HCT116 (cell line): ENCODE results near the gene SLC6A19. TPM values are rescaled to one million over a fixed set of nuclear protein-coding genes. Genes with fewer than 3 reads are reported as not detected.

Experiments used
- ATAC-seq: fragments of 200-7000 bp; cut with Tn5 transposase; 2 replicates; pipeline ENCODE4 v1.9.1; 2020; ENCODE audit warnings: mild to moderate bottlenecking, moderate library complexity
- BruUV-seq: library from RNA; stranded (reverse); fragments of 400-500 nt; replicated peaks from 2 replicates; lab custom pipeline; 2021; lab: Mats Ljungman, UMichigan
- CTCF ChIA-PET: fragments of 300-600 bp; sonication (Branson Sonifier 250); formaldehyde crosslinking; loops from one replicate; lab custom pipeline; 2021; ENCODE audit warnings: antibody characterized with exemption; lab: Charles Lee
- POLR2A ChIA-PET: fragments of 300-600, 350-600 bp; sonication (Branson Sonifier 250); formaldehyde crosslinking; loops from one replicate; lab custom pipeline; 2021; ENCODE audit warnings: antibody characterized with exemption; lab: Charles Lee
- RAD21 ChIA-PET, 2 experiments: fragments of 300-600 bp; sonication (Branson Sonifier 250); formaldehyde crosslinking; loops; one replicate each; lab custom pipeline; 2023; ENCODE audit warnings: low total read pairs in 2 of 2; ENCODE audit not compliant: uncharacterized antibody in 2 of 2, unreplicated experiment in 2 of 2, low non-redundant PET in 1 of 2; lab: Charles Lee
- DNase-seq: peaks from one replicate; pipeline ENCODE4 v3.0.0-alpha.2; 2010; ENCODE audit warnings: low read depth, low spot score
- H2AFZ ChIP-seq: fragments of 200-600 bp; shearing (Covaris generic), sonication (generic); 2 replicates; pipeline ENCODE4 v1.6.1; 2017; ENCODE audit warnings: low read depth, mixed run types, mixed read lengths, antibody characterized with exemption, low read length; ENCODE audit not compliant: poor library complexity, severe bottlenecking
- H3K27ac ChIP-seq: 2 replicates; pipeline ENCODE4 v1.5.1; 2012; ENCODE audit warnings: low read depth, low read length
- H3K27me3 ChIP-seq: fragments of 200-600 bp; sonication (generic); 2 replicates; pipeline ENCODE4 v1.6.1; 2016; ENCODE audit warnings: mixed run types, low read length, mixed read lengths; ENCODE audit not compliant: insufficient read depth
- H3K36me3 ChIP-seq, 2 experiments: fragments of 200-500 bp in 1 of 2; fragments of 200-600 bp in 1 of 2; sonication (Bioruptor generic) in 1 of 2; sonication (generic) in 1 of 2; 2 replicates each; pipeline versions ENCODE4 v1.5.1 to v1.6.1; 2014 to 2016; ENCODE audit warnings: low read length in 2 of 2, inconsistent platforms in 1 of 2, mixed read lengths in 1 of 2, mixed run types in 1 of 2; ENCODE audit not compliant: insufficient read depth in 2 of 2, control insufficient read depth in 1 of 2
- H3K4me1 ChIP-seq, 2 experiments: fragments of 200-600 bp in 1 of 2; sonication (generic) in 1 of 2; 2 replicates each; pipeline versions ENCODE4 v1.5.1 to v1.6.1; 2012 to 2017; ENCODE audit warnings: low read length in 2 of 2, inconsistent platforms in 1 of 2, mild to moderate bottlenecking in 1 of 2, mixed read lengths in 1 of 2, mixed run types in 1 of 2, moderate library complexity in 1 of 2; ENCODE audit not compliant: insufficient read depth in 2 of 2, control insufficient read depth in 1 of 2
- H3K4me2 ChIP-seq: fragments of 200-600 bp; sonication (generic); 2 replicates; pipeline ENCODE4 v1.6.1; 2017; ENCODE audit warnings: mixed run types, low read length, mixed read lengths
- H3K4me3 ChIP-seq, 2 experiments: fragments of 200-600 bp in 1 of 2; sonication (generic) in 1 of 2; replicated peaks in 1 of 2; 2 replicates each; pipeline ENCODE4 v1.5.1; 2011 to 2016; ENCODE audit warnings: low read length in 2 of 2, control low read depth in 1 of 2, low read depth in 1 of 2, mild to moderate bottlenecking in 1 of 2, mixed read lengths in 1 of 2, mixed run types in 1 of 2
- H3K79me2 ChIP-seq: fragments of 200-600 bp; sonication (generic); 2 replicates; pipeline ENCODE4 v1.6.1; 2017; ENCODE audit warnings: mild to moderate bottlenecking, mixed run types, low read length, moderate library complexity, mixed read lengths; ENCODE audit not compliant: insufficient read depth
- H3K9ac ChIP-seq: fragments of 200-600 bp; sonication (generic); 2 replicates; pipeline ENCODE4 v1.6.1; 2016; ENCODE audit warnings: low read length, mixed read lengths
- H3K9me2 ChIP-seq: fragments of 200-600 bp; sonication (generic), shearing (Covaris generic); 2 replicates; pipeline ENCODE4 v1.6.1; 2017; ENCODE audit warnings: mixed run types, mild to moderate bottlenecking, moderate library complexity; ENCODE audit not compliant: insufficient read depth
- H3K9me3 ChIP-seq, 2 experiments: fragments of 200-500 bp in 1 of 2; fragments of 200-600 bp in 1 of 2; sonication (Bioruptor generic) in 1 of 2; sonication (generic) in 1 of 2; 2 replicates each; pipeline ENCODE4 v1.6.1; 2014 to 2017; ENCODE audit warnings: low read length in 2 of 2, mixed read lengths in 2 of 2, inconsistent platforms in 1 of 2, low read depth in 1 of 2, mild to moderate bottlenecking in 1 of 2, mixed run types in 1 of 2, moderate library complexity in 1 of 2; ENCODE audit not compliant: control insufficient read depth in 1 of 2, insufficient read depth in 1 of 2
- H4K20me1 ChIP-seq: fragments of 200-600 bp; sonication (generic), shearing (Covaris generic); 2 replicates; pipeline ENCODE4 v1.6.1; 2017; ENCODE audit warnings: mixed run types, mild to moderate bottlenecking, moderate library complexity; ENCODE audit not compliant: insufficient read depth
- CEBPB ChIP-seq: IDR thresholded peaks from 2 replicates; pipeline ENCODE4 v1.6.1; 2012; ENCODE audit warnings: low read depth
- ELF1 ChIP-seq: IDR thresholded peaks from 2 replicates; pipeline ENCODE4 v1.6.1; 2012; ENCODE audit warnings: low read depth, borderline replicate concordance
- EZH2 ChIP-seq: fragments of 200-600 bp; sonication (generic); IDR thresholded peaks from 2 replicates; pipeline ENCODE4 v1.6.1; 2017; ENCODE audit warnings: antibody characterized with exemption, mixed run types
- EZH2phosphoT487 ChIP-seq: fragments of 200-600 bp; IDR thresholded peaks from 2 replicates; pipeline ENCODE4 v1.6.1; 2018; ENCODE audit warnings: antibody characterized with exemption, borderline replicate concordance
- FOSL1 ChIP-seq: IDR thresholded peaks from 2 replicates; pipeline ENCODE4 v1.6.1; 2012; ENCODE audit warnings: low read depth
- POLR2A ChIP-seq: IDR thresholded peaks from 2 replicates; pipeline ENCODE4 v1.7.0; 2011; ENCODE audit warnings: borderline replicate concordance; ENCODE audit not compliant: insufficient read depth, insufficient read length; ENCODE audit errors: extremely low read depth
- POLR2AphosphoS5 ChIP-seq: IDR thresholded peaks from 2 replicates; pipeline ENCODE4 v1.6.1; 2011; ENCODE audit warnings: mild to moderate bottlenecking, low read depth, low read length, moderate library complexity
- RAD21 ChIP-seq: IDR thresholded peaks from 2 replicates; pipeline ENCODE4 v1.6.1; 2012; ENCODE audit warnings: low read depth, mild to moderate bottlenecking
- SIN3A ChIP-seq: IDR thresholded peaks from 2 replicates; pipeline ENCODE4 v1.6.1; 2012; ENCODE audit warnings: low read depth
- SP1 ChIP-seq: IDR thresholded peaks from 2 replicates; pipeline ENCODE4 v1.6.1; 2012; ENCODE audit warnings: low read depth
- SRF ChIP-seq: IDR thresholded peaks from 2 replicates; pipeline ENCODE4 v1.6.1; 2012; ENCODE audit warnings: low read depth
- YY1 ChIP-seq: IDR thresholded peaks from 2 replicates; pipeline ENCODE4 v1.6.1; 2011; ENCODE audit warnings: low read length, low read depth, moderate library complexity, mild to moderate bottlenecking; ENCODE audit not compliant: insufficient replicate concordance; ENCODE audit errors: extremely low read depth
- ZFX ChIP-seq: fragments of 450-650 bp; IDR thresholded peaks from 2 replicates; pipeline ENCODE4 v1.6.1; 2017
- ZNF274 ChIP-seq: fragments of 200-500 bp; sonication (Bioruptor generic); IDR thresholded peaks from 2 replicates; pipeline ENCODE4 v1.6.1; 2014; ENCODE audit warnings: mild to moderate bottlenecking, low read depth, low read length, inconsistent platforms
- intact Hi-C: fragments of 100-400 bp; cut with micrococcal nuclease; formaldehyde crosslinking; loops from 2 replicates; pipeline ENCODE4 v1.10.0; 2022
- total RNA-seq: library from RNA; stranded (reverse); gene quantifications from one replicate; pipeline ENCODE4 v1.2.1, GENCODE V29; 2021; ENCODE audit not compliant: unreplicated experiment
- TF ChIP-seq, protein P1 (sequence below): IDR thresholded peaks from 2 replicates; pipeline ENCODE4 v1.6.1; 2012
- TF ChIP-seq, protein P2 (sequence below): IDR thresholded peaks from 2 replicates; pipeline ENCODE4 v1.6.1; 2011; ENCODE audit warnings: mild to moderate bottlenecking, low read length, moderate library complexity; ENCODE audit not compliant: insufficient replicate concordance; ENCODE audit errors: extremely low read depth
- TF ChIP-seq, protein P3 (sequence below): IDR thresholded peaks from 2 replicates; pipeline ENCODE4 v1.6.1; 2012; ENCODE audit warnings: low read depth
- TF ChIP-seq, protein P4 (sequence below), 3 experiments: fragments of 200-600 bp in 1 of 3; sonication (generic) in 1 of 3; IDR thresholded peaks in 2 of 3; conservative IDR thresholded peaks in 1 of 3; 2 replicates each; pipeline ENCODE4 v1.5.1; 2012 to 2017; ENCODE audit warnings: low read depth in 2 of 3, low read length in 2 of 3, antibody characterized with exemption in 1 of 3, borderline replicate concordance in 1 of 3, control low read depth in 1 of 3, mild to moderate bottlenecking in 1 of 3, mixed read lengths in 1 of 3, mixed run types in 1 of 3, moderate library complexity in 1 of 3; ENCODE audit not compliant: insufficient read depth in 1 of 3
- TF ChIP-seq, protein P5 (sequence below): IDR thresholded peaks from 2 replicates; pipeline ENCODE4 v1.6.1; 2012

Gene SLC6A19
- total RNA-seq, 1 experiment from 2014 or later: not detected

DNA sequence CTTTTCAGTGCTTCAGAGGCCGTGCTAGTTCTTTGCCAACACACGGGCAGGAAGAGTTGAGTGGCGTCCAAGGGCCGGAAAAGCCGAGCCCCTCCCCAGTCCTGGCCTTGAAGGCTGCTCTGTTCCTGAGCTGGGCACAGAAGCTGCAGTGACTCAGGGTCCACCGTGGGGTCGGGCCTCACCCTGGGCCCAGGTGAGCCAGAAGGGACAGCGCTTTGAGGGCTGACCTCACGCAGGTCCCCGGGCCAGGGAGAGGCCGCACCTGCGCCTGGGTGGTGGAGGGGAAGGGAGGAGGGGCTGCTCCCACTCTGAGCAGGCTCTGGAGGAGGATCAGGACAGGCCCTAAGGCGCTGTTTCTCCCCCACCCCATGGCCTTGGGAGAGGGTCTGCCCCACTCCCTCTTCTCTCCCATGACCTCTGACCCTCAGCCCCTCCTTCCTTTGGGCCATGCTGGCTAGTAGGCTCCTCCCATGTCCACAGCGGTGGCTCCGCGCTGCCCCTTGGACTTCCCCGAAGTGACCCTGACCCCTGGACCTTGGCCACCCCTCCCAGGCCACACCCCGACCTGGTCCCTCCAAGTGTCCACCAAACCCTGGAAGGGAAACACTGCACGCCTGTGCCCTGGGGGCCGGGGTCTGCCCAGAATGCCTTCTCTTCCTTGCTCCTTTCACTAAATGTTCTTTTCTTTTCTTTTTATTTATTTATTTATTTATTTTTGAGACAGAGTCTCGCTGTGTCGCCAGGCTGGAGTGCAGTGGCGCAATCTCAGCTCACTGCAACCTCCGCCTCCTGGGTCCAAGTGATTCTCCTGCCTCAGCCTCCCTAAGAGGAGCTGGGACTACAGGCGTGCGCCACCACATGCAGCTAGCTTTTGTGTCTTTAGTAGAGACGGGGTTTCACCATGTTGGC lies 19.7 kb upstream of the SLC6A19 start:
- Histone ChIP-seq H2AFZ (no peak overlapping the region), H3K36me3 (no peaks in the 10 kb centered on the region), H3K9ac (no peak overlapping the region), H3K4me1 (no peaks in the 10 kb centered on the region), H3K9me3 (no peaks in the 10 kb centered on the region), H3K27me3 (no peaks in the 10 kb centered on the region), H3K27ac (no peak overlapping the region), H4K20me1 (no peaks in the 10 kb centered on the region), H3K4me3 (no peak overlapping the region), H3K9me2 (no peaks in the 10 kb centered on the region), H3K79me2 (no peaks in the 10 kb centered on the region), H3K4me2 (no peak overlapping the region)
- BruUV-seq: no TSS peak
- intact Hi-C loops: no loop called here
- TF ChIP-seq, protein P1, sequence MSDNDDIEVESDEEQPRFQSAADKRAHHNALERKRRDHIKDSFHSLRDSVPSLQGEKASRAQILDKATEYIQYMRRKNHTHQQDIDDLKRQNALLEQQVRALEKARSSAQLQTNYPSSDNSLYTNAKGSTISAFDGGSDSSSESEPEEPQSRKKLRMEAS: no peak
- TF ChIP-seq FOSL1: no peak
- no peak for TF ChIP-seq YY1
- no peak for TF ChIP-seq SIN3A
- TF ChIP-seq SP1: no peak
- TF ChIP-seq, protein P2, sequence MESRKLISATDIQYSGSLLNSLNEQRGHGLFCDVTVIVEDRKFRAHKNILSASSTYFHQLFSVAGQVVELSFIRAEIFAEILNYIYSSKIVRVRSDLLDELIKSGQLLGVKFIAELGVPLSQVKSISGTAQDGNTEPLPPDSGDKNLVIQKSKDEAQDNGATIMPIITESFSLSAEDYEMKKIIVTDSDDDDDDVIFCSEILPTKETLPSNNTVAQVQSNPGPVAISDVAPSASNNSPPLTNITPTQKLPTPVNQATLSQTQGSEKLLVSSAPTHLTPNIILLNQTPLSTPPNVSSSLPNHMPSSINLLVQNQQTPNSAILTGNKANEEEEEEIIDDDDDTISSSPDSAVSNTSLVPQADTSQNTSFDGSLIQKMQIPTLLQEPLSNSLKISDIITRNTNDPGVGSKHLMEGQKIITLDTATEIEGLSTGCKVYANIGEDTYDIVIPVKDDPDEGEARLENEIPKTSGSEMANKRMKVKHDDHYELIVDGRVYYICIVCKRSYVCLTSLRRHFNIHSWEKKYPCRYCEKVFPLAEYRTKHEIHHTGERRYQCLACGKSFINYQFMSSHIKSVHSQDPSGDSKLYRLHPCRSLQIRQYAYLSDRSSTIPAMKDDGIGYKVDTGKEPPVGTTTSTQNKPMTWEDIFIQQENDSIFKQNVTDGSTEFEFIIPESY: no peak
- no peak for TF ChIP-seq POLR2AphosphoS5
- no peak for TF ChIP-seq RAD21
- no peak for TF ChIP-seq POLR2A
- no peak for TF ChIP-seq ZNF274
- TF ChIP-seq, protein P3, sequence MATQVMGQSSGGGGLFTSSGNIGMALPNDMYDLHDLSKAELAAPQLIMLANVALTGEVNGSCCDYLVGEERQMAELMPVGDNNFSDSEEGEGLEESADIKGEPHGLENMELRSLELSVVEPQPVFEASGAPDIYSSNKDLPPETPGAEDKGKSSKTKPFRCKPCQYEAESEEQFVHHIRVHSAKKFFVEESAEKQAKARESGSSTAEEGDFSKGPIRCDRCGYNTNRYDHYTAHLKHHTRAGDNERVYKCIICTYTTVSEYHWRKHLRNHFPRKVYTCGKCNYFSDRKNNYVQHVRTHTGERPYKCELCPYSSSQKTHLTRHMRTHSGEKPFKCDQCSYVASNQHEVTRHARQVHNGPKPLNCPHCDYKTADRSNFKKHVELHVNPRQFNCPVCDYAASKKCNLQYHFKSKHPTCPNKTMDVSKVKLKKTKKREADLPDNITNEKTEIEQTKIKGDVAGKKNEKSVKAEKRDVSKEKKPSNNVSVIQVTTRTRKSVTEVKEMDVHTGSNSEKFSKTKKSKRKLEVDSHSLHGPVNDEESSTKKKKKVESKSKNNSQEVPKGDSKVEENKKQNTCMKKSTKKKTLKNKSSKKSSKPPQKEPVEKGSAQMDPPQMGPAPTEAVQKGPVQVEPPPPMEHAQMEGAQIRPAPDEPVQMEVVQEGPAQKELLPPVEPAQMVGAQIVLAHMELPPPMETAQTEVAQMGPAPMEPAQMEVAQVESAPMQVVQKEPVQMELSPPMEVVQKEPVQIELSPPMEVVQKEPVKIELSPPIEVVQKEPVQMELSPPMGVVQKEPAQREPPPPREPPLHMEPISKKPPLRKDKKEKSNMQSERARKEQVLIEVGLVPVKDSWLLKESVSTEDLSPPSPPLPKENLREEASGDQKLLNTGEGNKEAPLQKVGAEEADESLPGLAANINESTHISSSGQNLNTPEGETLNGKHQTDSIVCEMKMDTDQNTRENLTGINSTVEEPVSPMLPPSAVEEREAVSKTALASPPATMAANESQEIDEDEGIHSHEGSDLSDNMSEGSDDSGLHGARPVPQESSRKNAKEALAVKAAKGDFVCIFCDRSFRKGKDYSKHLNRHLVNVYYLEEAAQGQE: no peak
- TF ChIP-seq, protein P4, sequence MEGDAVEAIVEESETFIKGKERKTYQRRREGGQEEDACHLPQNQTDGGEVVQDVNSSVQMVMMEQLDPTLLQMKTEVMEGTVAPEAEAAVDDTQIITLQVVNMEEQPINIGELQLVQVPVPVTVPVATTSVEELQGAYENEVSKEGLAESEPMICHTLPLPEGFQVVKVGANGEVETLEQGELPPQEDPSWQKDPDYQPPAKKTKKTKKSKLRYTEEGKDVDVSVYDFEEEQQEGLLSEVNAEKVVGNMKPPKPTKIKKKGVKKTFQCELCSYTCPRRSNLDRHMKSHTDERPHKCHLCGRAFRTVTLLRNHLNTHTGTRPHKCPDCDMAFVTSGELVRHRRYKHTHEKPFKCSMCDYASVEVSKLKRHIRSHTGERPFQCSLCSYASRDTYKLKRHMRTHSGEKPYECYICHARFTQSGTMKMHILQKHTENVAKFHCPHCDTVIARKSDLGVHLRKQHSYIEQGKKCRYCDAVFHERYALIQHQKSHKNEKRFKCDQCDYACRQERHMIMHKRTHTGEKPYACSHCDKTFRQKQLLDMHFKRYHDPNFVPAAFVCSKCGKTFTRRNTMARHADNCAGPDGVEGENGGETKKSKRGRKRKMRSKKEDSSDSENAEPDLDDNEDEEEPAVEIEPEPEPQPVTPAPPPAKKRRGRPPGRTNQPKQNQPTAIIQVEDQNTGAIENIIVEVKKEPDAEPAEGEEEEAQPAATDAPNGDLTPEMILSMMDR (IDR thresholded peaks at IDR 0.05 in 2 of 3, conservative IDR thresholded peaks at IDR 0.05 in 1 of 3; ENCODE audit: borderline replicate concordance in 1 of 3, insufficient read depth in 1 of 3, low read depth in 2 of 3, low read length in 2 of 3): no peak
- TF ChIP-seq ELF1: no peak
- TF ChIP-seq CEBPB: no peak
- TF ChIP-seq, protein P5, sequence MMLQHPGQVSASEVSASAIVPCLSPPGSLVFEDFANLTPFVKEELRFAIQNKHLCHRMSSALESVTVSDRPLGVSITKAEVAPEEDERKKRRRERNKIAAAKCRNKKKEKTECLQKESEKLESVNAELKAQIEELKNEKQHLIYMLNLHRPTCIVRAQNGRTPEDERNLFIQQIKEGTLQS: no peak
- no peak for TF ChIP-seq ZFX
- TF ChIP-seq SRF: no peak
- TF ChIP-seq EZH2: no peak
- no peak for TF ChIP-seq EZH2phosphoT487
- DNase-seq (no peak), ATAC-seq (no peak)
- POLR2A ChIA-PET: no interaction called here
- CTCF ChIA-PET: no interaction called here
- RAD21 ChIA-PET: no interaction called here
